T-cell (primary cell): ENCODE measurements around the gene MAP2K4. TPM values are rescaled to one million over a fixed set of nuclear protein-coding genes. Genes with fewer than 3 reads are reported as not detected.

ENCODE experiments used
- ATAC-seq, 4 experiments: fragments of 200-7000 bp in 3 of 4; fragments of 150-1000 bp in 1 of 4; cut with Tn5 transposase; replicated peaks in 1 of 4; 1 replicate in 3 of 4; 2 replicates in 1 of 4; pipeline ENCODE4 v1.10.0; 2021; ENCODE audit warnings: moderate library complexity in 3 of 4, mild to moderate bottlenecking in 2 of 4, moderate number of reproducible peaks in 1 of 4
- CTCF ChIA-PET, 2 donors: fragments of 300-600 bp; sonication (Branson Sonifier 250); formaldehyde crosslinking; loops; one replicate each; lab custom pipeline; 2022; ENCODE audit warnings: antibody characterized with exemption in 2 of 2; lab: Charles Lee
- POLR2A ChIA-PET, 2 donors: fragments of 300-600 bp; sonication (Branson Sonifier 250); formaldehyde crosslinking; loops; one replicate each; lab custom pipeline; 2022; ENCODE audit warnings: antibody characterized with exemption in 2 of 2; lab: Charles Lee
- DNase-seq, 35 experiments: peaks; one replicate each; pipeline versions ENCODE4 v3.0.0 to v3.0.0-alpha.2; 2013 to 2023
- H3K27ac ChIP-seq: one replicate; pipeline ENCODE4 v1.5.1; 2013; ENCODE audit warnings: low read length
- H3K27me3 ChIP-seq, 2 experiments: replicated peaks in 1 of 2; 1 replicate in 1 of 2; 2 replicates in 1 of 2; pipeline versions ENCODE4 v1.6.1 to v1.7.0; 2013; ENCODE audit warnings: low read length in 1 of 2, mixed read lengths in 1 of 2; ENCODE audit not compliant: control insufficient read depth in 2 of 2, insufficient read depth in 2 of 2; ENCODE audit errors: extremely low read depth in 1 of 2
- H3K36me3 ChIP-seq, 2 donors: 1 replicate in 1 of 2; 2 replicates in 1 of 2; pipeline versions ENCODE4 v1.6.1 to v1.7.0; 2013; ENCODE audit warnings: low read length in 1 of 2; ENCODE audit not compliant: control insufficient read depth in 2 of 2, insufficient read depth in 1 of 2; ENCODE audit errors: extremely low read depth in 1 of 2
- H3K4me1 ChIP-seq, 2 experiments: 1 replicate in 1 of 2; 2 replicates in 1 of 2; pipeline versions ENCODE4 v1.6.1 to v1.7.0; 2013; ENCODE audit warnings: low read length in 2 of 2, mixed read lengths in 1 of 2; ENCODE audit not compliant: insufficient read depth in 2 of 2, control insufficient read depth in 1 of 2; ENCODE audit errors: extremely low read depth in 1 of 2
- H3K4me3 ChIP-seq, 2 donors: 1 replicate in 1 of 2; 2 replicates in 1 of 2; pipeline versions ENCODE4 v1.5.1 to v1.7.0; 2013; ENCODE audit warnings: mild to moderate bottlenecking in 2 of 2, low read length in 1 of 2, moderate library complexity in 1 of 2; ENCODE audit not compliant: control insufficient read depth in 1 of 2; ENCODE audit errors: extremely low read depth in 1 of 2
- H3K9me3 ChIP-seq: 2 replicates; pipeline ENCODE4 v1.7.0; 2013
- H3K27ac Mint-ChIP-seq, 2 donors: one replicate each; pipeline ENCODE4 v1.8.0; 2020 to 2021; ENCODE audit warnings: mild to moderate bottlenecking in 2 of 2, mixed read lengths in 2 of 2
- H3K27me3 Mint-ChIP-seq, 2 donors: one replicate each; pipeline ENCODE4 v1.8.0; 2021 to 2022; ENCODE audit warnings: mixed read lengths in 2 of 2
- H3K36me3 Mint-ChIP-seq: one replicate; pipeline ENCODE4 v1.8.0; 2021; ENCODE audit warnings: mixed read lengths
- H3K4me1 Mint-ChIP-seq, 3 donors: one replicate each; pipeline ENCODE4 v1.8.0; 2020 to 2022; ENCODE audit warnings: mixed read lengths in 3 of 3, mild to moderate bottlenecking in 1 of 3
- H3K4me3 Mint-ChIP-seq, 3 donors: one replicate each; pipeline ENCODE4 v1.8.0; 2020 to 2022; ENCODE audit warnings: mild to moderate bottlenecking in 3 of 3, mixed read lengths in 3 of 3, moderate library complexity in 3 of 3
- H3K9me3 Mint-ChIP-seq, 3 donors: one replicate each; pipeline ENCODE4 v1.8.0; 2020 to 2022; ENCODE audit warnings: mixed read lengths in 3 of 3
- WGBS: methylation state at CpG from one replicate; pipeline ENCODE4 v1.1.5; 2013; ENCODE audit warnings: missing lambda C conversion rate; ENCODE audit not compliant: insufficient coverage; 5-methylcytosine and 5-hydroxymethylcytosine counted together
- total RNA-seq, 35 experiments: library from RNA in 6 of 35; stranded (reverse) in 6 of 35; fragments of 120-200 nt in 1 of 35; gene quantifications; one replicate each; pipeline versions ENCODE4 v1.2.1 to v1.2.4 and lab custom pipeline; 2013 to 2026

Gene MAP2K4
- total RNA-seq, 5 donors from 2014 or later (not counting 1 experiment from before 2014, with no cell fraction given) = 29.4 to 34.6 (median 33.6) TPM

DNA sequence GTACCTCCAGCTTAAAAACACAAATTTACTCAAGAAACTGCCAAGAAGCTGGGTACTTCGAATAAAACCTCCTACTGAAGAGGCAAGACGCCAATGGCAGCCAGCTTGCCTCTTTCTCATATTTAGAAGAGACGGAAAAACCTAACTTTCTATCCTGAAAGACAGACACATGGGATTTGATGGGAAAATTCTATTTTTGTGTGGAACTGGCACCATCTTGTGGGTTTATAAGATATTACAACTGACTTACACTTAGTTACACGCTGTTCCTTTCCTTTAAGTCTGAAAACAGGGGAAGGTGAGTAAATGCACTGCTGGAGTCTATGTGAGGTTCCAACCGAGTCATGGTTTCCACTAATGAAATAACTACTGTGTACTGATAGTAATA, 33.7 kb upstream of the MAP2K4 start:
- H3K36me3 Mint-ChIP-seq = peaks cover 73% of the 10 kb centered on the region
- WGBS = no CpG with 5 or more reads among the region's 5 CpGs
- H3K4me1 ChIP-seq = no peaks in the 10 kb centered on the region

DNA sequence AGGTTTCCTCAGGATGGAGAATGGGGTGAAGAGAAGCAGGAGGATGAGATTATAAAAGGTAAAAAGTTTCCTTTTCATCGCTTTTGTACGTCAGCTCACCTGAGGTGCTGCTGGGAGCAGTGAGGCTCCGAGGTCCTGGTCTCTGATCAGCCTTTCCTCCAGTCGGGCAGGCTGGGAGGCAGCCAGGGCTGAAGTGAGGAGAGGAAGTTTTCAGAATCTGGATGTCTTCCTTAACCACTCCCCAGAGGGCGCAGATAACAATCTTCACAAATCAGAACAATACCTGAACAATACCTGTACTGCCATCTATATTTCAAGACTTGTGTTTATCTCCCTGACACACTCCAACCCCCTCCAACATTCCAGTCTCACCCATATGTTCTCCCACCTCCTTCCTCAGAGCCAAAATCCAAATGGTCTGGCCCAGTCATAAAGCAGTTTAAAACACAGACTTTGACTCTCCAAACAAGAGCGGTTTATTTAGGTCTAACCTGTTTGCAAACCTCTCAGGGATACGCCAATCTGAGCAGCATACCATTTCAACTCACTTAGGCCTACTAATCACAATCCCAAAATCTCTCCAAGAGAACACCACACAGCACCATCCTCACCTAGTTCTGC, 30.2 kb upstream of the MAP2K4 start:
- CTCF ChIA-PET = interaction anchor here in 1 of 2 donors (0.6 kb wide), 1 partner anchor 1370 kb away, joined by 4 read pairs; no protein-coding TSS in a partner anchor
- peaks cover 58% of the 10 kb centered on the region for H3K36me3 Mint-ChIP-seq
- POLR2A ChIA-PET = no interaction called here
- peaks cover 38 to 40% (median 39%) of the 10 kb centered on the region in 3 donors for H3K4me1 Mint-ChIP-seq
- H3K27ac Mint-ChIP-seq = no peak overlapping the region
- no peak for ATAC-seq
- Histone ChIP-seq H3K4me3 (no peak overlapping the region), H3K27ac (no peak overlapping the region), H3K36me3 (peaks cover 5 to 45% of the 10 kb centered on the region in 2 donors), H3K4me1 (no peaks in the 10 kb centered on the region), H3K27me3 (no peaks in the 10 kb centered on the region), H3K9me3 (no peaks in the 10 kb centered on the region)
- no peaks in the 10 kb centered on the region for H3K9me3 Mint-ChIP-seq
- H3K4me3 Mint-ChIP-seq = no peak overlapping the region
- H3K27me3 Mint-ChIP-seq = no peaks in the 10 kb centered on the region
- 98% methylated on average over 3 of the region's 7 CpGs for WGBS
- no peak for DNase-seq

More for the DNA sequence above, 33.7 kb upstream of the MAP2K4 start:
- CTCF ChIA-PET = no interaction called here
- H3K27me3 Mint-ChIP-seq = no peaks in the 10 kb centered on the region
- Histone ChIP-seq H3K9me3 (no peaks in the 10 kb centered on the region), H3K4me3 (no peak overlapping the region), H3K27ac (no peak overlapping the region), H3K27me3 (no peaks in the 10 kb centered on the region), H3K36me3 (peaks cover 14 to 72% of the 10 kb centered on the region in 2 donors)
- H3K4me3 Mint-ChIP-seq = no peak overlapping the region
- DNase-seq (peak in 1 of 35 experiments; percentile 11), ATAC-seq (no peak)
- H3K9me3 Mint-ChIP-seq = no peaks in the 10 kb centered on the region
- H3K27ac Mint-ChIP-seq = no peak overlapping the region
- H3K4me1 Mint-ChIP-seq = peaks cover 25 to 28% (median 28%) of the 10 kb centered on the region in 3 donors
- POLR2A ChIA-PET = interaction anchor here in 1 of 2 donors (1.8 kb wide), 1 partner anchor 10 kb away, joined by 6 read pairs; the partner anchor contains the start of gene ZNF18

DNA sequence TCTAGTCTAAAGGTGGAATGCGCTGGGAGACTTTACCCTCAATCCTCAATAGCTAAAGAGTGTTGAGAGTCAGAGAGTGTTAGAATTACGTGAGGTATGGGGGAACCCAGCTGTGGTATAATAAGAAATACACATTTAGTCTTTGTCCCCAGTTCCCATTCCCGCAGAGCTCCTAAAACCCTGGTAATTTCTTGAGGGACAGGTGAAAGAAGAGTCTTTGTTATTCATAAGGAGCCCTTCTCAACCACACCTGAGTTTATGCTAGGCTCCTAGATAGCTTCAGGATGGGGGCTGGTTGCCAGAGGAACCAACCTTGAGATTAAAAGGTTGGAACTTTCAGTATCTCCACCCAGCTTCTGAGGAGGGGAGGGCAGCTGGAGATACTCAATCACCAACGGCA, 29.2 kb upstream of the MAP2K4 start:
- no CpG with 5 or more reads among the region's 4 CpGs for WGBS
- Histone ChIP-seq H3K4me3 (no peak overlapping the region), H3K4me1 (peaks cover 0 to 1% of the 10 kb centered on the region in 2 experiments), H3K27me3 (no peaks in the 10 kb centered on the region), H3K9me3 (no peaks in the 10 kb centered on the region), H3K27ac (no peak overlapping the region), H3K36me3 (peaks cover 5 to 37% of the 10 kb centered on the region in 2 donors)
- ATAC-seq (no peak), DNase-seq (no peak)
- CTCF ChIA-PET = no interaction called here
- Mint-ChIP-seq H3K36me3 (peaks cover 56% of the 10 kb centered on the region), H3K4me1 (peaks cover 42 to 45% (median 43%) of the 10 kb centered on the region in 3 donors), H3K9me3 (no peaks in the 10 kb centered on the region), H3K27me3 (no peaks in the 10 kb centered on the region), H3K27ac (no peak overlapping the region), H3K4me3 (no peak overlapping the region)
- POLR2A ChIA-PET = interaction anchor here in 1 of 2 donors (0.8 kb wide), 1 partner anchor 29 kb away, joined by 3 read pairs; no protein-coding TSS in a partner anchor

DNA sequence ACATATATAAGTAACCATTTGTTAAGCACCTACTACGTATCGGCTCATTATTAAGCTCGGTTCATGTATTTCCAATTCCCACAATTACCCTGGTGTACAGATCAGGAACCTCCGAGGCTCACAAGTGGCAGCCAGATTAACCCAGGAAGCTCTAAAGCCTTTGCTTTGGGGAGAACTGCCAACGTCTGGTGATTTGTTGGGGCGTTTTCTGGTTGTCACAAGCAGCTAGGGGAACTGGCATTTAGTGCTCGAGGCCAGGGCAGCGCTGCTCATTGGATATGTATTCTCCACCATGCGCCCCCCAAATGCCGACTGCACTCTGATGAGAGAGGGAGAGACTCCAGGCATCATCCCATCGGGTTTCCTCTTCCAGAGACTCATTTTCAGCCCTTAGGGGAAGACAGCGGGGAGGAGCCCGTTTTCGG, 23.9 kb upstream of the MAP2K4 start:
- H3K4me3 ChIP-seq = peak overlapping the region; percentile 65 to 74
- H3K9me3 ChIP-seq = no peaks in the 10 kb centered on the region
- Mint-ChIP-seq H3K9me3 (peaks cover 0 to 6% (median 0%) of the 10 kb centered on the region in 3 donors), H3K27me3 (no peaks in the 10 kb centered on the region), H3K4me3 (peak overlapping the region; percentile 89 to 93 (median 90)), H3K4me1 (peaks cover 24 to 28% (median 27%) of the 10 kb centered on the region in 3 donors), H3K27ac (peak overlapping the region; percentile 86 to 93), H3K36me3 (peaks cover 14% of the 10 kb centered on the region)
- WGBS = 0% methylated on average over 5 of the region's 14 CpGs
- no peaks in the 10 kb centered on the region for H3K27me3 ChIP-seq
- CTCF ChIA-PET = interaction anchor here (0.6 to 2.6 kb wide), 8 partner anchors 18 to 59 kb away, joined by 3 to 32 read pairs (median 4); partner anchors contain the start of gene MAP2K4 (in 1 of the 2)
- peaks cover 0 to 7% of the 10 kb centered on the region in 2 donors for H3K36me3 ChIP-seq
- H3K27ac ChIP-seq = peak overlapping the region; percentile 65
- peak in 26 of 35 experiments; percentile 5 to 60 (median 23) for DNase-seq
- POLR2A ChIA-PET = interaction anchor here (0.5 to 3.3 kb wide), 16 partner anchors 9 to 1021 kb away, joined by 3 to 85 read pairs (median 4); partner anchors contain the start of genes MAP2K4 (in 2 of the 2) and ELAC2 (in 1 of the 2)
- ATAC-seq = peak; percentile 18 to 26 (median 22)
- H3K4me1 ChIP-seq = peaks cover 3 to 11% of the 10 kb centered on the region in 2 experiments

DNA sequence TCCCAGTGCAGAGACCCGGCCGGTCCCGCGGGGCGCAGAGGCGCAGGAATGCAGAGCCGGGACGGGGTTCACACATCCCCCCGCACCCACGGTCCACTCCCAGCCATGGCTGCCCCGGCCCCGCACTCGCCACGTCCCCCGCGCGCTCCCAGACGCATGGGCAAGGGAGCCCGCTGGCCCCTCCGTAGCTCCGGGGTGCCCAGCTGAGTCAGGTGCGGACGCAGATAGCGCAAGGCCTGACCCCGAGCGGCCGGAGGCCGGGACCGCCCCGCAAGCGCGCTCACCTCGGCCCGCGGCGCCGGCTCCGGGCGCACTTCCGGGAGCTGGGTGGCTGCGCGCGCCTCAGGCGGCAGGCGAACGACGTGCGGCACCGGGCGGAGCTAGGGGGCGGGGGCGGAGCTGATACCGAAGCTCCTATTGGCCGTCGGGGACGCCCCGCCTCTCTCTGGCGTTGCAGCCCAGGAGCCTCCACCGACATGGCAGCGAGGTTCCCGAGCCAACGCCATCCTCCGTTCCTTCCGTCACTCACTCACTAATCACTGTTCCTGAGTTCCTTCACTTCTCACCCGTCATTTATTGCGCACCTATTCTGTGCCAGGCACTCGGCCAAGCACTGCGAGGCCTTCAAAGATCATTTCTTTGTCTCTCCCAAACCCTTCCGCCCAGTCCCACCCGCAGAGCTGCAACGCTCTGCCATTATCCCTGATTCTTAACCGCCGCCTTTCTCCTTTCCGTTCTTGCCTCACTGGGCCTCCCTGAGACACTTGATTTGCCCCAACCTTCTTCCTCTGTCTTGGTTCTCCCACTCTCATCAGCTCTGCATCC, 23.3 kb upstream of the MAP2K4 start, which contains the start of gene ZNF18:
Gene ZNF18, minus strand, starts transcription at position 329 of the 825 bp plus-strand sequence. CDS start 4,646 bp downstream, outside the sequence.
- H3K36me3 Mint-ChIP-seq = peaks cover 10% of the 10 kb centered on the region
- H3K27ac Mint-ChIP-seq = peak within 1 kb of the TSS; percentile 93 to 94
- H3K9me3 Mint-ChIP-seq = peaks cover 0 to 6% (median 0%) of the 10 kb centered on the region in 3 donors
- DNase-seq (peak; percentile 85 to 98 (median 95)), ATAC-seq (peak; percentile 98 to 100 (median 99))
- peak within 1 kb of the TSS; percentile 90 to 96 (median 93) for H3K4me3 Mint-ChIP-seq
- Histone ChIP-seq H3K4me1 (peaks cover 3 to 11% of the 10 kb centered on the region in 2 experiments), H3K27me3 (no peaks in the 10 kb centered on the region), H3K4me3 (peak within 1 kb of the TSS; percentile 65 to 74), H3K36me3 (peaks cover 0 to 1% of the 10 kb centered on the region in 2 donors), H3K27ac (peak within 1 kb of the TSS; percentile 65), H3K9me3 (no peaks in the 10 kb centered on the region)
- POLR2A ChIA-PET = interaction anchor here (0.5 to 3.3 kb wide), 18 partner anchors 10 to 1021 kb away, joined by 3 to 85 read pairs (median 4); partner anchors contain the start of genes MAP2K4 (in 2 of the 2) and ELAC2 (in 1 of the 2)
- peaks cover 22 to 27% (median 26%) of the 10 kb centered on the region in 3 donors for H3K4me1 Mint-ChIP-seq
- CTCF ChIA-PET = interaction anchor here (0.6 to 2.6 kb wide), 8 partner anchors 19 to 1021 kb away, joined by 3 to 32 read pairs (median 4); partner anchors contain the start of genes ELAC2 (in 1 of the 2) and MAP2K4 (in 1 of the 2)
- under 1% methylated on average over 72 of the region's 74 CpGs for whole genome bisulfite sequencing
- H3K27me3 Mint-ChIP-seq = no peaks in the 10 kb centered on the region
